HG02870 (cell line): ENCODE results near the gene DYSF.
"Not testable (repeated sequence)": the region's sequence is repeated elsewhere in the genome, so short reads cannot be mapped to it uniquely, and the experiment has no call there.

Experiments used
- ATAC-seq: cut with Tn5 transposase; IDR thresholded peaks from one replicate; pipeline ENCODE4 v1.9.1; 2021; ENCODE audit warnings: mild to moderate bottlenecking, moderate library complexity; ENCODE audit not compliant: unreplicated experiment

The DYSF gene

GRCh38 chr2:71453404-71454220 is at the start of gene DYSF:
Gene DYSF, plus strand, starts transcription at chr2:71453561.
- ATAC-seq, result no peak

GRCh38 chr2:71409611-71410010 is 43.8 kb upstream of the DYSF start:
- no peak for ATAC-seq

- no peak for ATAC-seq
These were observed 42.7 kb upstream of the DYSF start for GRCh38 chr2:71410696-71411095.

GRCh38 chr2:71416866-71417265 is 36.5 kb upstream of the DYSF start:
- not testable (repeated sequence) for ATAC-seq

- ATAC-seq, result no peak
These were observed 35.8 kb upstream of the DYSF start for GRCh38 chr2:71417300-71418202.

GRCh38 chr2:71419145-71419544 is 34.2 kb upstream of the DYSF start:
- ATAC-seq, result no peak

GRCh38 chr2:71419976-71420375 is 33.4 kb upstream of the DYSF start:
- no peak for ATAC-seq

GRCh38 chr2:71422786-71423185 is 30.6 kb upstream of the DYSF start:
- ATAC-seq, result no peak

- ATAC-seq, result no peak
These were observed 29.4 kb upstream of the DYSF start for GRCh38 chr2:71423817-71424420.

- ATAC-seq, result no peak
These were observed 26.6 kb upstream of the DYSF start for GRCh38 chr2:71426721-71427120.

GRCh38 chr2:71428472-71429383 is 24.6 kb upstream of the DYSF start:
- no peak for ATAC-seq

- not testable (repeated sequence) for ATAC-seq
These were observed 8.2 kb upstream of the DYSF start for GRCh38 chr2:71445142-71445541.

GRCh38 chr2:71446505-71446904 is 6.9 kb upstream of the DYSF start:
- no peak for ATAC-seq

GRCh38 chr2:71449343-71449742 is 4.0 kb upstream of the DYSF start:
- no peak for ATAC-seq

- ATAC-seq, result no peak
These were observed 1.7 kb upstream of the DYSF start for GRCh38 chr2:71451705-71452104.

GRCh38 chr2:71452565-71452964 is 796 bp upstream of the DYSF start:
- no peak for ATAC-seq

- no peak for ATAC-seq
These were observed 1.1 kb downstream of the DYSF start for GRCh38 chr2:71454221-71455010.

- no peak for ATAC-seq
These were observed 1.8 kb downstream of the DYSF start for GRCh38 chr2:71455011-71455740.
